Body of pancreas (tissue), 4 donors: ENCODE results near the gene VAV2. TPM values are rescaled to one million over a fixed set of nuclear protein-coding genes. Genes with fewer than 3 reads are reported as not detected.

Source experiments
- ATAC-seq: fragments of 150-250 bp; one replicate; pipeline ENCODE4 v1.9.1; 2016
- DNase-seq, 4 donors: peaks; one replicate each; pipeline ENCODE4 v3.0.0-alpha.2; 2019
- H3K27ac ChIP-seq, 4 donors: fragments of 200-600 bp; sonication (generic); 1 replicate in 3 of 4; 2 replicates in 1 of 4; pipeline versions ENCODE4 v1.5.1 to v1.6.1; 2016 to 2019; ENCODE audit warnings: mild to moderate bottlenecking in 1 of 4, mixed read lengths in 1 of 4, moderate library complexity in 1 of 4
- H3K27me3 ChIP-seq, 2 donors: fragments of 200-600 bp; sonication (generic); one replicate each; pipeline ENCODE4 v1.6.0; 2016; ENCODE audit warnings: mild to moderate bottlenecking in 1 of 2
- H3K36me3 ChIP-seq, 2 donors: fragments of 200-600 bp; sonication (generic); replicated peaks in 1 of 2; 2 replicates each; pipeline ENCODE4 v1.5.1; 2016; ENCODE audit warnings: low read depth in 2 of 2; ENCODE audit not compliant: insufficient read depth in 1 of 2
- H3K4me1 ChIP-seq: fragments of 200-600 bp; sonication (generic); one replicate; pipeline ENCODE4 v1.6.0; 2016
- H3K4me3 ChIP-seq, 2 donors: fragments of 200-600 bp; sonication (generic); 1 replicate in 1 of 2; 2 replicates in 1 of 2; pipeline ENCODE4 v1.5.1; 2016 to 2019
- H3K9me3 ChIP-seq, 3 donors: fragments of 200-600 bp; sonication (generic); 1 replicate in 2 of 3; 2 replicates in 1 of 3; pipeline ENCODE4 v1.5.1; 2016
- CTCF ChIP-seq, 7 experiments: fragments of 450-650 bp in 4 of 7; fragments of 200-600 bp in 3 of 7; sonication (generic) in 3 of 7; IDR thresholded peaks; one replicate each; pipeline ENCODE4 v1.5.1; 2016 to 2019; ENCODE audit warnings: antibody characterized with exemption in 7 of 7
- POLR2A ChIP-seq, 3 donors: fragments of 450-650 bp; IDR thresholded peaks; one replicate each; pipeline ENCODE4 v1.6.1; 2016; ENCODE audit warnings: antibody characterized with exemption in 3 of 3, mild to moderate bottlenecking in 2 of 3
- WGBS, 2 donors: methylation state at CpG; one replicate each; pipeline ENCODE4 v1.1.5; 2017; 5-methylcytosine and 5-hydroxymethylcytosine counted together
- intact Hi-C: fragments of 100-400 bp; cut with DNase I; formaldehyde crosslinking; loops from one replicate; pipeline ENCODE4 v1.15.1; 2023
- total RNA-seq, 2 donors: library from RNA; depleted of rRNA; stranded (reverse); fragments of >200 nt; gene quantifications; one replicate each; pipeline ENCODE4 v1.1.0, GENCODE V29; 2016

Gene VAV2
- total RNA-seq, 2 donors from 2014 or later: 31.6 to 32.3 TPM

- intact Hi-C loops: no loop called here
- H3K36me3 ChIP-seq: peaks cover 0 to 2% of the 10 kb centered on the region in 2 donors
- 90 to 95% methylated on average over 6 to 14 of the region's 14 CpGs for WGBS, 2 donors
- no peaks in the 10 kb centered on the region for H3K9me3 ChIP-seq
- ATAC-seq (no peak), DNase-seq (no peak)
- H3K27me3 ChIP-seq: no peaks in the 10 kb centered on the region
- no peak overlapping the region for H3K27ac ChIP-seq
- no peaks in the 10 kb centered on the region for H3K4me1 ChIP-seq
- no peak overlapping the region for H3K4me3 ChIP-seq
- TF ChIP-seq POLR2A (IDR thresholded peaks at IDR 0.05): no peak
- no peak for TF ChIP-seq CTCF (IDR thresholded peaks at IDR 0.05)
These were observed 167.9 kb downstream of the VAV2 start for GRCh38 chr9:133824106-133824801.

DNA sequence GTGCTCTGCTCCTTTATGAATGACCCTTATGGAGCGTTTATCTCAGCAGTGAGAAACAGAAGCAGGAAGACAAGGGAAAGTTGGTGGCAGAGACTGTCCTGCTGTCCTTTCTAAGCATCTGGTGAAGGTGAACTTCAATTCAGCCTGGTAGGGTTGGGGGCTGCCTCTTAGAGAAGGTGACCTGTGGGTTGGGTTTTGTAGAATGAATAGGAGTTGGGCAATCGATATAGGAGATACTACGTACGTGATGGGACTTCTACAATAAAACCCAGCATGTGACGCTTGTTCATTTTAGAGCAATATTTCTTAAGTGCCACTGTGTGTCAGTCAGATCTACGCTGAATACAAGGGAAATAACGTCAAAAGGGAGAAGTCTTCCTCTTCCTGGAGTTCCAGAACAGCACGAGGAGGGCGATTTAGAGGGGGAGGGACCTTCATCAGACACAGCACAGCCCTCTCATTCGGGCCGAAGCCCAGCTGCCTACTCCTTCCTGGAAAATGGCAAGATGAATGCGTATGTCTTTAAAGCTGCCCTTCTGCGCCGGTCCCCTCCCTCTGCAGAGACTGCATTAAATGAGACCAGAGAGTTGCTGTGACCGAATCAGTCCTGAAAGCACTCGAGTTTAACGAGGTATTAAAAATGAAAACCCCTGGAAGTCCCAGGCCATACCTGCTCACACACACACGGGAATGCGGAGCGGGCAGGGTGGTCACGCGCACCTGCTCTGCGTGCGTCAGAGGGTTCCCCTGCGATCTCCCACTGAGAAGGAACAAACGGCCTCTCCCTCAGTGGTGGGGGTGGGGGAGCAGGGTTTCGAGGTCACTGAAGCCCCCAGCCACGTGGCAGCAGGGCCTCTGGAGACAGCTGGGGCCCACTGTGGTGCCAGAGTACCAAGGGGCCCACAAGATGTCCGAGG is 168.7 kb downstream of the VAV2 start:
- peaks cover 0 to 2% of the 10 kb centered on the region in 2 donors for H3K36me3 ChIP-seq
- peaks cover 5% of the 10 kb centered on the region for H3K4me1 ChIP-seq
- 81 to 92% methylated on average over 14 to 29 of the region's 29 CpGs for WGBS, 2 donors
- no peak for ATAC-seq
- no peaks in the 10 kb centered on the region for H3K27me3 ChIP-seq
- H3K4me3 ChIP-seq: no peak overlapping the region
- TF ChIP-seq CTCF (IDR thresholded peaks at IDR 0.05): no peak
- TF ChIP-seq POLR2A (IDR thresholded peaks at IDR 0.05): no peak
- no peak for DNase-seq
- H3K27ac ChIP-seq: no peak overlapping the region
- no peaks in the 10 kb centered on the region for H3K9me3 ChIP-seq
- intact Hi-C loops: no loop called here

- no peak for DNase-seq
- Histone ChIP-seq H3K36me3 (peaks cover 0 to 2% of the 10 kb centered on the region in 2 donors), H3K27me3 (no peaks in the 10 kb centered on the region), H3K9me3 (no peaks in the 10 kb centered on the region), H3K27ac (no peak overlapping the region), H3K4me1 (peaks cover 7% of the 10 kb centered on the region), H3K4me3 (no peak overlapping the region)
- WGBS, 2 donors: 92% methylated on average over 14 to 16 of the region's 16 CpGs
- ATAC-seq: no peak
- no peak for TF ChIP-seq CTCF (IDR thresholded peaks at IDR 0.05)
- no peak for TF ChIP-seq POLR2A (IDR thresholded peaks at IDR 0.05)
- intact Hi-C loops: no loop called here
These were observed 169.6 kb downstream of the VAV2 start for GRCh38 chr9:133822430-133823065.

DNA sequence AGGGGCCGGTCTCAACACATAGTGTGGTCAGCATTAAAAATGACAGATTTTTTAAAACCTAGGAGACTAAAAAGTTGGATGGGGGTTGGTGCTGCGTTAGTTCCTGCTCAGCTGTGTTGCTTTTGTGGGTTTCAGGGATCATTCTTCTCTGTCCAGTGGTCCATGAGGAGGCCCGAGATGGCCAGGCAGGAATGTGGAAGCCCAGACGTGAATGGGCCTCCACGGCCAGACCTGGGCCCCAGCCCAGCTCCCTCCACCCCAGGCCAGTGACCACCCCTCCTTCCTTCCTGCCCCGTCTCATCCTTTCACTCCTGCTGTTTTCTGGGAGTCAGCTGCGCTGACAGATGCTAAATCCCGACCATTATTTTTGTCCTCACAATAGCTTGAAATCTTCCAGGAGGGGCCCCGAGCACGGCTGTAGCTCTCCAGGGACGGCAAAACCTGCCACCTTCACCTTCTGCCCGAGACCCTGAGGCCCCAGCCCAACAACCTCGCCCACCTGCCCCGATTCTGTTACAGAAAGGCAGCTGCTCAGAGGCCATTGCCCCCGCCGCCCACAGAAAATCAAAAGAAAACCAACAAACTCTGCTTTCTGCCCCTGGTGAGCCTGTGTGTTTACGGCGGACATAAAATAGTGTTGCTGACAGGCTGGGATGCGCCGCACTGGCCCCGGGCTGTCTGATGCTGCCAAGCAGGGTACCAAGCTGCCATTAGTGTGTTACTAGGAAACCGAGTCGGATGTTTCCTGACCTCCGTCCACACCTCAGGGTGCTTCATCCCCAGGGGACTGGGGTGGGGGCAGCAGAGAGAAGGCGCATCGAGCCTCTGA is 170.3 kb downstream of the VAV2 start:
- peaks cover 7% of the 10 kb centered on the region for H3K4me1 ChIP-seq
- TF ChIP-seq POLR2A (IDR thresholded peaks at IDR 0.05): no peak
- TF ChIP-seq CTCF (IDR thresholded peaks at IDR 0.05): no peak
- peaks cover 0 to 2% of the 10 kb centered on the region in 2 donors for H3K36me3 ChIP-seq
- ATAC-seq: no peak
- intact Hi-C loops: no loop called here
- no peak overlapping the region for H3K27ac ChIP-seq
- WGBS, 2 donors: 91 to 95% methylated on average over 26 of the region's 26 CpGs
- H3K4me3 ChIP-seq: no peak overlapping the region
- no peaks in the 10 kb centered on the region for H3K9me3 ChIP-seq
- no peaks in the 10 kb centered on the region for H3K27me3 ChIP-seq
- no peak for DNase-seq
